ENCODE measurements around the gene NXPH3.

Gene NXPH3

DNA sequence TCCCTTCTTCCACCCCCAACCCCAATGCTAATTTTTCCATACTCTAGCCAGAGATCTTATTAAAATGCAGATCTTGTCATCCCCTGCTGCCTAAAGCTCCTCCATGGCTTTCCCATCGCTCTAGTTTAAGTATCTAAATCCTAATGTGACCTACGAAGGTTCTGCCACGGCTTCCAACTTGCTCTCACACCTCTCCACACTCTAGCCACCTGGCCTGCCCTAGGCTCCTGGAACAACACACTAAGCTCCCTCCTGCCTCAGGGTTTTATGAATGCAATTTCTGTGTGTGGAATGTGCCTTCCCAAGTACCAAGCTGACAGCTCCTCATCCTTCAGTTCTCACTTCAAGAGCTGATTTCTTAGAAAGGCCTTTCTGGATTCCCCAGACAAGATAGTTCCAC is 16.6 kb downstream of the NXPH3 start:
- DNase-seq (ENCODE audit: low spot score): no peak

DNA sequence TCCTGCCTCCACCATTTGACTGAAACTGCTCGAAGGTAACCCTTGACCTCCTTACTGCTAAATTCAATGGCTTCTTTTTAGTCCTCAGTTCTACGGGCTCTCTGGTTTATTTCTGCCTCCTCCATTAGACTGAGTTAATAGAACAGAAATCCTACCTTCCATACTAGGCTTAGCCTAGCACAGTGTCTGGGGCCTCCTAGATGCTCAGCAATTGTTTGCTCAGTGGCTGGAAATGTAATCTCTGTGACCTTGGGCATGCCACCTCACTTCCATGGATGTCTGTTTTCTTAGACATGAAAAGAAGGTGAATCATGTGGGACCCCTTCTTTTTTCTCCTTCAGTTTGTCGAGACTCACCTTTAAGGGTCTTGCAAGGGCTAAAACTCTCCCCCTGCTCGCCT is 19.7 kb downstream of the NXPH3 start:
- no peak for DNase-seq (ENCODE audit: low spot score)

DNA sequence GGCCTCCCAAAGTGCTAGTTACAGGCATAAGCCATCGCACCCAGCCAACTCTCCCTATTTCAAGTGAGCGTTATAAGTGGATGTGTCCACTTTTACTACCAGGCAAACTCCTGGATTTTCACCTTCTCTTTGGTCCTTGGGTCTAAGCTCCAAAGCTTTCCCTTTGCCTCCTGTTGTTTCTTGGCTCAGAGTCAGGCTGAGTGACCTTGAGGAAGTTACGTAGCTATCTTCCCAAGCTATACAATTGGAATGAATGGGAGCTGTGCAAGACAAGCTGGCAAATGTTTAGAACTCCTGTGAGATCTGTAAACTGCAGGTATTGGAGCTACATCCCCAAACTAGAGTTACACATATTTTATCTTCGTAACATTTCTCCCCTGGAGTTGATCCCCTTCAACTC is 20.3 kb downstream of the NXPH3 start:
- no peak for DNase-seq (ENCODE audit: low spot score)

DNA sequence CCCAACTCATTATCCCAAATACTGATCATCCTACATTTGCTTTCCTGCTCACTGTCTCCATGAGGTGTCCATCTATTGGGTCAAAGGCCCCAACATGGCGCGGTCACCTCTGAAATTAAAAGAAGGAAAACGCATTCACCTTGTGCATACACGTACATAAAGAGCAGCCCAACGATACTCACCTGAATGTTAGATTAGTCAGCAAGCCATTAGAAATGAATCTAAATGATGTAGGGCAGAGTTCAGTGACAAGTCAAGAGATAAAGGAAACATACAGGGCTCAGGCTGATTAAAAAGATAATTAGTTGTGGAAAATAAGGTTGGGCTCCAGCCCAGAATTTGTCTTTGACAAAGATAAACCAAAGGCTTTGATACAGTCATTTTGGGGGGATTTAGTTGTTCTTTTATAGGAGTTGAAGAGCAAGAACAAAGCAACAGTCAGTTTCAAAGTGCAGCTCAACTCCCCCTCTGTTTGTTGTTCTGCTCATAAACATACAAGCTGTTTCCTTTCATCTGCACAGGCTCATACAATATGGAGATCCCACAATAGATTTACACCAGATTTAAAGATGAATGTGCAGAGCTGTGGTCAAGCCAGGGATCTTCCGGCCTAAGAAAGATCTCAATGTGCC is 21.1 kb downstream of the NXPH3 start:
- peak; percentile 17 for DNase-seq (ENCODE audit: low spot score)

DNA sequence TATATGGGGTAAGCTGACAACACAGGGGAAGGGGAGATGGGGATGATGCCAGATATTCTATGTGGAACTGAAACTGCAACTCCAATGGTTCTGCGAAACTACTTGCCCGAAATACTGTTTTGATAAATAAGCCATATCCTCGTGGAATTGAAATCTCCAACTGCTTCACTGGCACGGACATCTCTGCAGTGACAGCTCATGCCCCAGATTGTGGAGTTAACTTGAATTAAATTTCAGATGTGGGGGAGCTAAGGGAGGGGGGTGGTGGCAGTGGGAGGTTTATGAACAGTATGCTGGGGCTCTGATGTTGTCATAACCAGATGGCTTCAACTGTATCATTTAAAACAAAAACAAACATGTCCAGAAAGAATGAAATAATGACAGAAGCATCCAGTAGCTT is 21.8 kb downstream of the NXPH3 start:
- no peak for DNase-seq (ENCODE audit: low spot score)

DNA sequence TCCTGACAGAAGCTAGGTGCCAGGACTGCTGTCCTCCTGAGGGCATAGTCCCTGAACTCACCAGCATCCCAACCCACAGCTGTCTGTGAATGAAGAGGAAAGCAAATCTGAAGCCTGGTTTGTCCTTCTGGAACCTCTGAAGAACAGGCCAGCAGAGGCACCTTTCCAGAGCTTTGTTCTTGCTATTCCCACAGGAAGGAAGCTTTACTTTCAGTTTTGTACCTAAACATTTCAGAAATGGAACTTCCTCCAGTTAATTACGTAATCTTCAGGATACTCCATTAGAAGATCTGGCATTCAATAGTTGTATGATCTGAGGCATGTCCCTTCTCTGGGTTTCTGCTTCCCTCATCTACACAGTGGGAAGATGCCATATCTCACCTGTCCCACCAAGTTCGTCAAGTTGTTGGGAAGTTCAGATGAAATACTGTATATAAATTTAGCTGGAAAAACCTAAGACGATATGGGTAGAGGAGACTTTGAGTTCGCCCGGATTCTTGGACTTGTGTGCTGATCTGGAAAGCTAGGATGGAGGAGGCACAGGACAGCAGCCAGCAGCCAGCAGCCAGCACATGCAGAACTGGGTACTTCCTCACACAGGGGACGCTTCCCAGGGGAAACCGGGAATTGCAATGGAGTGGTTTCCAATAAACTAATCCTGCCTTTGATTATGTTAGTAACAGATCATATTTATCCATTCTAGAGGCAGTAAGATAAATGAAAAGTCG is 22.4 kb downstream of the NXPH3 start:
- DNase-seq (ENCODE audit: low spot score): no peak

DNA sequence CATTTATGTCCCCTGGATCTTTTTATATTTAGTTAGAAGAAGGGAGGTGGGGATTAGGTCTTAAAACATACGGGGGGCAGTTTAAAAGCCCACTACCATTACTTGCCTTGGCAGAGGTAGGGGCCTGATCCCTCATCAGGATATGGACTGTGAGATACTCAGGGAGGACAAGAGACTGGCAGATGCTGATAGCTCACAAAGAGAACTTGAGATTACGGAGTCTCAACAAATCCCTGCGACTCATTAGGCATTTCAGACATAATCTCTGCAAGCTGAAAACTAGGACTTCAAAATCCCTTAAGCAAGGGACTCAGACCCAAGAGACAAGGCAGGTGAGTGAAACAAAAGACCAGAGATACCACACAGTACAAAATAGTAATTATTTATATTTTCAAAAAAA is 23.2 kb downstream of the NXPH3 start:
- no peak for DNase-seq (ENCODE audit: low spot score)

DNA sequence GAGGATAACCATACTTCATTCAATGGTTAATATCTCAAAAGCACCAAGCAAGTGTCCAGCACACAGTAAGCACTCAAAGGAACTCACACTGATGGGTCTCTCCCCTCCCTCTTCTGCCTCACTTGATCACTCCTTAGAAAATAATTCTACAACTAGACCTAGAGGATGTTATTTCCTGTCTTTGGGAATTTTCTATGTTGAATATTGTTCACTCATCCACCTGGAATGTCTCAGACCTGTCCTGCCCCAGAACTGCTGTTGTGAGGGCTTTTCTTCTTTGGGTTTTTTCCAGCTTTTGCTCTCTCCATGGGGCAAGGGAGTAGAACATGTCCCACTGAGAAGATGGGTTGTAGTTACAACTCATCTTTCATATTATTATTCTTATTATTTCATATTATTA is 25.3 kb downstream of the NXPH3 start:
- DNase-seq (ENCODE audit: low spot score): no peak

DNA sequence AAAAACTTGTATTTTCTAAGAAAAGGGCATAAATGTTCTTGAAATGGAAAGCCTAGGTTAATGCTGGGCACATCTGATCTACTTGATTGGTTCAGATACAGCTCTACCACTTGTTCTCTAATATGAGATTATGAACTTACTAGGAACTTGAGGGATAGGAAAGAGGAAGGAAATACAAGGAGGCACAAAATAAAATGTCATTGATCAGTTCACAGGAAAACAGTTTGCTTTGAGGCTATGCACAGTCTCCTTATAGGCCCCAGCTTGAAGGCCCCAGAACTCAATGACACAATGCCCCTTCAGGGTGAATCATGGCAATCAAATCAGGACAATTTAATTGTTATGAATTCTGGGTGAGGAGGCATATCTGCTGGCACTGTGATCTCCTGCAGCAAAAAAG is 27.1 kb downstream of the NXPH3 start:
- DNase-seq (ENCODE audit: low spot score): no peak

DNA sequence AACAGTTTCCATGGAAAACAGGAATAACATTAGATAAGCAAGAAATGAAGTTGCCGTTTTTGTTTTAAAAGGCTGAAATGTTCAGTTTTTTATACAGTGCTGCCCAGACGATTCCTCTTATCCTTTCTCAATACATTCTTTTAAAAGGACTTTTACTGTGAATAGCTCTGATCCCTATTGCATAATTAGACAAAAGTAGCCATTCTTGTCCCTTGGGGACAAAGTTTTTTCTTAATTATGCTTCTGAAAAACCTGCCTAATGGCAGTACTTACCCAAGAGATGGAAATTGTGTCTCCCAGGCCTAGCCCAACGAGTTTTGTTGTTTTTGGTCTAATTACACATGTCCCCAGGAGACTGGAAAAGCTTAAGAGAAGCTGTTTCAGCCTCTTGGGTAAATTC is 27.6 kb downstream of the NXPH3 start:
- DNase-seq (ENCODE audit: low spot score): no peak

DNA sequence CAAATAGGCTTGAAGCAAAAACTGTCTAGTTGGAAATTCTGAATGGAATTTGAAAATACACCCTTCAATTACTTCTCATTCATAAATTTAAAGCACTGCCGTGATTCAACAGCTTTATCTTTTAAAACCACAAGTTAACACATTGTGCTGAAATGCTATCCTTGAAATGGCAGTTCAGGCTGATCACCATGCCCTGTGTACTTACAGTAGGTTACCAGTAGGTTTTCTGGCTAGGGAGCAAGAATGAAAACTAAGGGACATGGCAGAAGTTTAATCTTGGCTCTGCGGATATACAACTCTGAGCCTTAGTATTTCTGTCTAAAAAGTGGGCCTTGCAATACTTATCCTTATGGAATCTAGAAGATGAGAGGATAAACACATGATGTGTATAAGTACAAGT is 28.0 kb downstream of the NXPH3 start:
- no peak for DNase-seq (ENCODE audit: low spot score)

DNA sequence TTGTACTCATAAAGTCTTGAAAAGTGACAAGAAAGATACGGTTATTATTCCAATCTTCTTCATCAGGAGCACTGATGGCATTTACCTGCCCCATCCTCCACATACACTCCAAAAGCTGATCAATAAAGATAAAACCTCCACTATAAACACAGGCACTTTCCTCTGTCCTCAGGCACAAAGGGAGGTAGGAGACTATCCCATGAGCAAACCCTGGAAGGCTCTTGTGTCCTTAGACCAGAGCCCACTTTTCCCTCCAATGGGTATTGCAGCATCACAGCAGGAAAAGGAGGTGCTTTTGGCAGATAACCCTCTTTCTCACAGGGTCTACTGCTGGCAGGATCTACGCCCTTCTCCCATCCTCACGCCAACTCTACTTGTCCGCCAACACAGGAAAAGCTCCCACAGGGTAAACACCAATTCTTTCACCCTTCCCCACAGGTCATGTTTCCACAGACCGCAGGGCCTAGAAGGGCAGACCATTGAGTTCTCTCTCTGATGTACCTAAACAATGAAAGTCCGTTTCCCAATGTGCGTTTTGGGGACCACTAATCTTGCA is 28.7 kb downstream of the NXPH3 start:
- no peak for DNase-seq (ENCODE audit: low spot score)

DNA sequence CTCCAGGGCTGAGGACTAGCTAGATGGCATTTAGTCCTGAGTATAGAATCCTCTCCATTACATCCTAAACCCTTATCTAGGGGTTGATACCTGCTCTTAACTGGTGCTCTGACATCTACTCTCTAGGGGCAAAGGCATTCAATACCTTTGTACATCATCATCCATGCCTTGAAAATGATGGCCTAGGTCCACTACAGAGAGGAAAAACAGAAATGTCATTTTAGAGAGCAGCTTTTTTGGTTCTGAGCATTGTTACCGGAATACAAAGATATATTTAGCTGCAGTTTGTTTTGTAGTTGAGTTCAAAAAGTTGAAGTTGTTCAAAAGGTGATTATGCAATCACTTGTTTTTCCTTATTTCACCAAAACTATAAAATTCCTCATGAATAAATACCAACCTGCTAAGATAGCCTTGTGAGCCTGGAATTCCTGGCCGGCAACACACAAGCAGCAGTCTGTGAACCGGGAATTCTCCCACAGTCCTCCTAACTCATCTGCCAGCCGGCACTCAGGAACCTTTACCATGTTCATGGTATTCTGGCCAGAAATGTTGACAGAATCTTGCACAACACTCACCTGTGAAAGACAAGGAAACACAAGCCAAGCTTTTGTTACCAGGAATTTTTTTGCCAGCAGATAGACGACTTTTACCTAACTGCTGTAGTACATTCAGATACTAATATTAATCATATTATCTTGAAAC is 35.4 kb downstream of the NXPH3 start:
- no peak for DNase-seq (ENCODE audit: low spot score)

DNA sequence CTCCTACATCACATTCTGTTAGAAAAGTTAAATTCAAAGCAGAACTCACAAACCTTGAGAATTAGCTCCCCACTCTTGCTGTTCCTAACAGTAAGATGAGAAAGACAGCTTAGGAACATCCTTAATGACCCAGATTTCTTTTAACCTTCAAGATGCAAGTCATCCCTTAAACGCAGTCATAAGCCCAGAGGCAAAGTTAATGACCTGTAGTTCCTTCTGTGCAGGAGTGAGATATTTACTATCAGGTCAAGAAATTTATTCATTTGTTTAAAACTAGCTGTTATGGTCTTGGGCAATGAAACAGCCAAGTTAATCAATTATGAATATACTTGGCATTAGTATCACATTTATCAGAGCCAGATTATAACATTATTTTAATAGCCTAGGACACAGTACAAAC is 37.1 kb downstream of the NXPH3 start:
- no peak for DNase-seq (ENCODE audit: low spot score)

DNA sequence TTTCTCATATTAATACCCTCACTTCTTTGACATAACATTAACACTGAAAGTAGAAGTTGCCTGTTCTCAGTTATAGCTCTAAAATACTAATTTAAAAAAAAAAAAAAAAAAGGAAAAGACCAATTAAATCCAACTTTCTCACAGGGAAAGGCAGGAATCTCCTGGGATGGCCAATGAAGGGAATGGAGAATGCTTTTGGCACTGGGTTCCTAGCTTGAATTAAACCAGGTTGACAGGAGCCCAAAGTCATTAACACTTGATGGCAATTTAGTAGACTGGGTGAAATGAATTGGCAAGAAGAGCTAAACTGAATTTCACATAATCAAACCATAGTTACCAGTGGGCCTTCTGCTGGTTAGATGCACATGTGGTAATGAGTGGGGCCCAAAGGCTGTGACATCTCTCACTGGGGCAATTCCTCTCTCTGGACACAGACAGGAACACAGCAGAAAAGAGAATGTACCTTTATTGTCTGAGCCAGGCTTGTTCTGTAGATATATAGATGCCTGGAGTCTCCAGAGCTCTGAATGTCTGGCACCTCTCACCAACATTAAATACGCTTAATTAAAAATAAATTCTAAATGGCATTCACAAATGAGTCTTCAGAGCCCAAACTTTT is 37.6 kb downstream of the NXPH3 start:
- DNase-seq (ENCODE audit: low spot score): no peak

DNA sequence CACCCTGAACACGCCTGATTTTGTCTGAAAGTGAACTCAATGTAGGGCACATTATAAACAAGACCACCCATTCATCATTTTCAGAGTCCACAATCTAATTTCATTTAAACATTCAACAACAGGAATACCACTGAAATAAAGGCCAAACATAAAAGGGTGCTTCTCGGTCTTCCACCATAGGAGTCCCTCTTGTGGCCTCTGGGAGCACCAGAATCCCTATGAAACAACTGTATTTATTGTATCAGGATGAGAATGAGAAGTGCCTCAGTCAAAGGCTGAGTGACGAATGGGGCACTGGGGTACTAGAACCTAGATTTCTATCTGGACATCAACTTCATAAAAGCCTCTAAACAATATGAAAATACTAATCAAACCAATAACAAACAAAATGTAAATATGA is 40.4 kb downstream of the NXPH3 start:
- peak; percentile 47 for DNase-seq (ENCODE audit: low spot score)

DNA sequence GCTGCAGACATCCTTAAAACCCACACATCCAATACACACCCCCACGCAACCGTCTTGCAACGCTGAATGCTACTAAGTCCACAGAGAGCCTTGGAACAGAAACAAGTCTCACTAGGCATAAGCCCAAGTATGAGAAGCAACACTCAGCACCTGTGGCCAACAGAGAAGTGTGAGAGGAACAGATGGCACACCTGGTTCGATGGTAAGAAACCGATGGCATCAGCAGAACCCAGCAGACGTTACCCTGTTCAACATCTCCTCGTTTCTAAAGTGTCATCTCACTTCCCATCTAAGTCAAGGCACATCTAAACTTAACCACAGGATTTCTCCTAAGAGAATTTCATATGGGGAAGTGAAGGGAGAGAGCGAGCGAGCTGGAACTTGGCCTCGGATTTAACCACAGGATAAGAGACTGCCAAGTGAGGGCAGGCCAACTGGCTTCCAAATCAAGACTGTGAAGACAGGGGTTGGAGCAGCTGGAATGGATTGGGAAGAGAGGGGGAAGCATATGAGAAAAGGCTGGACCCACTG is 41.0 kb downstream of the NXPH3 start:
- no peak for DNase-seq (ENCODE audit: low spot score)

DNA sequence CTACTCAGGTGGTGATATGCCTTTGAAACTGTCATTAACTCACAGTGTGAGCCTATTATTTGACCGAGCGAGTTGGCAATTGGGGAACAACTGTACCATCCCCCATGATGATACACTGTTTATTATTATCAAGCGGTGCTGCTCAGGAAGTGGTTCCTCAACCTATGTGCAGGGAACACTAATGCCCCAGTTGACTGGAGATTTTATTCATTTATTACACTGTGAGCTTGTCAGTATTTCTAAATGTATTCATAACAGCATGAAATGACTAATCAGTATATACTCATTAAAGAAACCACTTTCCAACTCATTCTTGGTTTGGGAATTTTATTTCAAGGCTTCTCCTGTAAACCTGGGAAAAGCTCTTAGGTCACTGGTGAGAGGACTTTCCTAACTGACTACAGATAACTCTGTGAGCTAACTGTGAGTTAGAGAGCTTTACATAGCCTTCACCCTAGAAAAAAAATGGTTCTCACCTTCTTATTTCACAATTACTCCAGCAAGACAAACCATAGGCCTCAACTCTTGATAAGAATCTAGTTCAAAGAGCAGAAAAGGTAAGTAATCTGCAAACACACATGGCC is 42.4 kb downstream of the NXPH3 start:
- DNase-seq (ENCODE audit: low spot score): no peak

DNA sequence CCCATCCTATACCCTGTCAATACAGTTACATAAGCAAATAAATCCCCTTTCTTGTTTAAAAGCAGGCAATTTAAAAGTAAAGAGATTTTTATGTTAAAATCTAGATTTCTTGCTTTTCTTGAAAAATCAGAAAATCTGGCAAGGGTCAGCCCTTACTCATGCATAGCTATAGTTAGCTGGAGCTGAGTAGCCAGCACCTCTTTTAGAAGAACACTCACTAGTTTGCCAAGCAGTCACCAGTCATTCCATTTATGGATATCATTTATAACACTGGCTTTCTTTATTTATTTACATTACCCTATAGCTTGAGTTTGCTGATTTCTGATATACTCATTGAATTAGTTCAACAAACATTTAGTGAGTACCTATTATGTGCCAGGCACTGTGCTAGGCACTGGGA is 45.7 kb downstream of the NXPH3 start:
- DNase-seq (ENCODE audit: low spot score): no peak

DNA sequence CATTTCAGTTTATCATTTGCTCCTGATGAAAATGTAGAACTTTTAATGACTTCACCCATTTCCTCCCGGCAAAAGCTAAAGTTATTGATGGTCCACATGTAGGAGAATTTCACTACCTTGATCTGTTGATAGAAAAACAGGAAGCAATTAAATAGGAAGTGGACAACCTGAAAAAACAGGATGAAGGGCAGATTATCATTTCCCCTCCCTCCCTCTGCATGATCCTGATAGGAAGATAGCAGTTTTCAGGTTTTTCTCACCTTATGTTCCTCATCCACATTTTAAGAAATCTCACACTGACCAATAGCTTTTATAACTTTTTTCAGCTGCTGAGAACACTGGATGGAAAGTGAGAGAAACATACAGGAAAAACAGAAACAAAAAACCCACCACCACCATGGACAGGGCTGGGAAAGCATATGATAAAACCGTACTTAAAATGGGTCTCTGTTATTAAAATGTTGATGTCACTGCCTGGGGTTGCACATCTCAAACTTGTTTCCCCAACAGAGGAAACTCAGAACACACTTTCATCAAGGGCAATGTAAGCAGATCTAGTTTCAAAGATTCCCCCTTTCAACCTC is 46.4 kb downstream of the NXPH3 start:
- DNase-seq (ENCODE audit: low spot score): no peak

DNA sequence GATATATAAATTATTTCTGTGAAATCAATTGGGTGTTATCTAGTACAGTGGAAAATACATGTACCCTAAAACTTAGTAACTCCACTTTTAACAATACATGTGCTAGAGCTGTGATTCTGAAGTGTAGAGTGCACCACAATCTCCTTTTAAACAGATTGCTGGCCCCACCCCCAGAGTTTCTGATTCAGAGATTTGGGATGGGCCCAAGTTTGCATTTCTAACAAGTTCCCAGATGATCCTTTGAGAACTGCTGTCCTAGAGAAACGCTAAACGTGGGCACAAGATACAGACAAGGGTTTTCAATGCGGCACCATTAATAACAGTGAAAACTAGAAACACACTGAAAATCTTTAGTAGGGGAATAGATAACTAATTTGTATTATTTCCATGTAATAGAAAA is 49.2 kb downstream of the NXPH3 start:
- no peak for DNase-seq (ENCODE audit: low spot score)

DNA sequence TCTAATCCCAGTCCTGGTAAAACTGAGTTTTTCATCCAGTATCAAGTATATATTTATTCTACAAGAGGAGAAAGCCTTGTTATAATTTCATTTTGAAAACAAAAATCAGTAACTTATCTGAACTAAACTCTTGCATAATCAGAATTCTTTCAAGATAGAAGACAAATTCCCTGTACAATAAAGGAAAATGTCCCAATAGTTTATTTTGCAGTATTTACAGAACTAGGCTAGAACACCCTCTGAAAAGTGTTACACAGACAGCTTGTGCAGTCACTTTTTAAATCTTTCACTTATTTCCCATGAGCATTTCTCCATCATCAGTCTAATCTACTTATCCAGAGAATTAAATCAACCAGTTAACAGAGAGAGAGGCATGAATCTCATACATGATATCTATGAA is 53.8 kb downstream of the NXPH3 start:
- no peak for DNase-seq (ENCODE audit: low spot score)

All from pons (tissue), 1 donor.